NCI-H2196 (cell line): ENCODE measurements around the gene KLRF2.
"Not testable (repeated sequence)": the region's sequence is repeated elsewhere in the genome, so short reads cannot be mapped to it uniquely, and the experiment has no call there.

Experiments used
- DNase-seq: peaks from one replicate; lab custom pipeline; 2025; ENCODE audit not compliant: unreplicated experiment; lab: John Stamatoyannopoulos, UW

KLRF2 gene, protein sequence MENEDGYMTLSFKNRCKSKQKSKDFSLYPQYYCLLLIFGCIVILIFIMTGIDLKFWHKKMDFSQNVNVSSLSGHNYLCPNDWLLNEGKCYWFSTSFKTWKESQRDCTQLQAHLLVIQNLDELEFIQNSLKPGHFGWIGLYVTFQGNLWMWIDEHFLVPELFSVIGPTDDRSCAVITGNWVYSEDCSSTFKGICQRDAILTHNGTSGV

DNA sequence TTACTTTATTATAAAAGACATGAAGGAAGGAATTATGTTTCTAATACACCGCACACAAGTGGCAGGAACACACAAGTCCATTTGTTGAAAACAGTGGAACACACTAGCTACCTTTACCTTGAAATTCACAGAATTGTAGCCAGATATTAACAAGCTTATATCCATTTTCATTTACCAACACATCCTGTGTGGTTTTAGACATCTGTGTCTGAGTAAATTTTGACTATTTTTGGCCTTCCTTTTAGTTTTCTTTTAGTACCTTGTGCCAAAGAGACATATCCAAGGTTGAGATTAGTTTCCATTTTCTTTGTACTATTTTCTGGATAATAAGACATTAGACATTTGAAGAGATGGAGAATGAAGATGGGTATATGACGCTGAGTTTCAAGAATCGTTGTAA is at the start of gene KLRF2:
Gene KLRF2, plus strand, starts transcription at position 244 of the 400 bp plus-strand sequence. Its CDS starts 107 bp downstream, at position 351.
- DNase-seq, result no peak

DNA sequence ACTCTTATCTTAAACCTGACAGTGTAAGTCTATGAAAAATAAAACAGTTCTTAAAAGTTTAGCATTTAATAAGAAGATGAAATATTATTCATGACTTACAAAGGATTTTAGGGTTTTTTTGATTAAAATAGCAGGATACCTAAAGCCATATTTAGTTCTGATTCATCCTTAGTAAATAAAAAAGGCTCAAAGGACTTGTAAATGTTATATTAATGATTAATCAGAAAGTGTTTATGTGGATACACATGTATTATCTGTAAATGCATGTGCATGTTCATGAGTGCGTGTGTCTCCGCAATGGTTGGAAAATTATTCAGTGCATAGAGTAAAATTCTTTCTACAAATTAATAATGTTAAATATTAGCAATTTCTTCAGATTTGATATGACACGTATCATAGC is 49.6 kb upstream of the KLRF2 start:
- no peak for DNase-seq

DNA sequence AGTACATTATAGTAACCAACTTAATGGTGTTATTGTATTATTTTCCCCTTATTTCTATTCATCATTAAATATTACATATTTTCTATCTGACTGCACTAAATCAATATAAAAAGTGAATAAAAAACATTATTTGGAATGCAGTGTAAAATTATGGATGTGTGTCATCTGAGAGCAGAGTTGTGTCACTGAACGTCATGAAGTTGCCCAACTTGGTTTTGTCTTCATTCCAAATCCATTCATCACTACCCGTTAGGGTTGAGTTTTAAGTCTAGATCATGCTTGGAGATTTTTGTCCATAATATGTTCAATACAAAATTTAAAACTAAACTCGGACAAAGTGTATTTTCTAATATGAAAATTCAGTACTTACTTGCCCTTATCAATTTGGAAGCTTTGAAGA is 37.9 kb upstream of the KLRF2 start:
- no peak for DNase-seq

DNA sequence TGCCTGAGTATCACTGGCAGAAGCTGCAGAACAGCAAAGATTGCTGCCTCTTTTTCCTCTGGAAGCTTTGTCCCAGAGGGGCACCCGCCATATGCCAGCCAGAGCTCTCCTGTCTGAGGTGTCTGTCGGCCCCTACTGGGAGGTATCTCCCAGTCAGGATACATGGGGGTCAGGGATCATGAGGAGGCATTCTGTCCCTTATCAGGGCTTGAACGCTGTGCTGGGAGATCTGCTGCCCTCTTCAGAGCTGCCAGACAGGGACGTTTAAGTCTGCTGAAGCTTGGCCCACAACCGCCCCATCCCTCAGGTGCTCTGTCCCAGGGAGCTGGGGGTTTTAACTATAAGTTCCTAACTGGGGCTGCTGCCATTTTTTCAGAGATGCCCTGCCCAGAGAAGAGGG is 32.4 kb upstream of the KLRF2 start:
- no peak for DNase-seq

DNA sequence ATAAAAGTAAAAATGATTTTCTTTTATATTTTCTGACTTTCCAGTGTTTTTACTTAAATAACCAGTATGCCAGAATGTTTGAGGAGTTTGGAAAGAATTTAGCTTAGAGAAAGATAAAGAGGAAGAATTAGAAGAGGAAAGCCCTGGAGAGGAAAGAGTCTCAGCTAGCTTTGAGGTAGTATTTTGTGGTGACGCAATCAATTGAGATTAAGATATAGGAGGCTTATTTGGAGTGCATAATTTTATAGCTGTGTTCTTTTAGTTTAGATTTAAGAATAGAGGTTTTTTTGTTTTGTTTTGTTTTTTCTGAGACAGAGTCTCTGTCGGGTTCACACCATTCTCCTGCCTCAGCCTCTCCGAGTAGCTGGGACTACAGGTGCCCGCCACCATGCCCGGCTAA is 30.2 kb upstream of the KLRF2 start:
- DNase-seq, result no peak

DNA sequence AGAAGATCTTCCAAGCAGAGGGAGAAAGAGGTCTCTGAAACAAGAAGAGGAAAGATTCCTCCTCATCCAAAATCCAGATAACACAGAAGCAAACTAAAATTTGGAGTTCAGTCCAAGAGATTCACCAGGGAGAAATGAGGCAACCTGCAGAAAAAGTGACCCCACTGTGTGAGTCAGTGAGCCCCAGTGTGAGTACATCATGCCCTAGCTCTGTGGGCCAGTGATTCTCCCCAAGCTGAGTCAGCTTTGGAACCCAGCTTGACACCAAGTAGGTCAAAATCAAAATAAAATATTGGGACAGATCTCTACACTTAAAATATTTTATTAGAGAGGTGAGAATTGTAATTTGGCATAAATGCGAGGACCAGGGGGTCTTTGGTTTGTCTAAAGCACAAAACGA is 29.4 kb upstream of the KLRF2 start:
- no peak for DNase-seq

DNA sequence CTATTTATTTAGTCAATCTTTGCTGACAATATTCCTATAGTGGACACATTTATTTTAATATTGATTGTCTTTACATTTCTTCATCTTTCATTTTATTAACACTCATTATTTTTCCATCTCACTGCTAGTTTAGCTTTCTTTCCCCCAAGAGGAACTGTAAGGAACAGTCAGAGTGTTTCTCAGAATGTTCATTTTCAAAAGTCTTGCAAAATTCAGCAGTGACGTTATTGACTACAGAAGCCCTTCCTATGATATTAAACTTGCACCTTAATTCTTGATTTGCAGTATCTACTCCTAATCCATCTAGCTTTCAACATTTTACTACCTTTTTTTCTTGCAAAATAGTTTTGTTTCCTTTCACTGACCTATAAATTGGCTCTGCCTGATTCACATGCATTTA is 25.1 kb upstream of the KLRF2 start:
- no peak for DNase-seq

DNA sequence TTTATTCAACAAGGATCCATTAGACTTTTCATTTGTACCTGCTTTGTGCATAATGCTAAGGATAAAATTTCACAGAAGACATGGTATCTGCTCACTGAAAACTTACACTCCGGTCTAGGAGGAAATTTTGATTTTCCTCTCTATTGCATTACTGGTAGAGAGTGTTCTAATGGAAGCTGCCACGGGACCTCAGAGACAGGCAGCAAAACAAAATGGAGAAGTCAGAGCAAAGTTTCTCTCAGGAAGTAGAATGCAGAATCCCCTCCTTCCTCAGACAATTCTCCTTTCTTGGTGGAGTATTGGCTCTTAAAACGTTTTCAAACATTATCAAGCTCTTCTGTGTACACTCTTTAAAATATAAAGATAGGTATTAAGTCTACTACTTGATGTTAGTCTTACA is 24.4 kb upstream of the KLRF2 start:
- DNase-seq, result no peak

DNA sequence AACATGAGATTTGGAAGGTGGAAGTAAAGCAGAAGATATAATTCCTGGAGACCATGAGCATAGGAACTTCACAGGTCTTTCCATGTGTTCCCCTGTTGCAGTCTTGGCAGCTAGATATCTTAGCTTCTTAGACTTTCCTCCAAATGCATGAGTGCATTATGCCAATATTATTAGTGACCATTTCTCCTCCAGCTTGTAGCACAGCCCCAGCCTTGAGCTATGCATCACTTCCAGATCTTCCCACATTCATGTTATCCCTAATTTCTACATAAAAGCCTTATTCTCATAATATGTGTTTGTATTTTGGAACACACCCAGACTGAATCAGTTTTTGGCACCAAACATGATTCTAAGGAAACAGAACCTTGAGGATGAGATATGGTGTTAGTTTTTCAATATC is 23.2 kb upstream of the KLRF2 start:
- DNase-seq, result no peak

DNA sequence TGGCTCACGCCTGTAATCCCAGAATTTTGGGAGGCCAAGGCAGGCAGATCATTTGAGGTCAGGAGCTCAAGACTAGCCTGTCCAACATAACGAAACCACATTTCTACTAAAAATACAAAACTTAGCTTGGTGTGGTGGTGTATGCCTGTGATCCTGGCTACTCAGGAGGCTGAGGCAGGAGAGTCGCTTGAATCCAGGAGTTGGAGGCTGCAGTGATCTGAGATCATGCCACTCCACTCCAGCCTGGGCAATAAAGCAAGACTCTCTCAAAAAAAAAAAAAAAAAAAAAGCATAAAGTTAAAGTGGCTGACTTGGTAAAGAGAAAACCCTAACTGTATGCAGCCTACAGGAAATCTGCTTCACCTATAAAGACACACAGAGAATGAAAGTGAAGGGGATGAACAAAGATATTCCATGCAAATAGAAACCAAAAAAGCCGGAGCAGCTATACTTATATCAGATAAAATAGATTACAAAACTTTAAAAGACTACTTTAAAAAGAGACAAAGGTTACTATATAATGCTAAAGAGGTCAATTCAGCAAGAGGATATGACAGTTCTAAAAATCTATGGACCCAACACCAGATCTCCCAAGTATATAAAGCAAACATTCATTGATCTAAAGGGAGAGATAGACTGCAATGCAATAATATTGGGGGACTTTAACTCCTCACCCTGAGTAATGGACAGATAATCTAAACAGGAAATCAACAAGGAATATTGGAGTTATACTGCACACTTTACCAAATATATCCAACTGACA is 16.2 kb upstream of the KLRF2 start:
- DNase-seq, result no peak

DNA sequence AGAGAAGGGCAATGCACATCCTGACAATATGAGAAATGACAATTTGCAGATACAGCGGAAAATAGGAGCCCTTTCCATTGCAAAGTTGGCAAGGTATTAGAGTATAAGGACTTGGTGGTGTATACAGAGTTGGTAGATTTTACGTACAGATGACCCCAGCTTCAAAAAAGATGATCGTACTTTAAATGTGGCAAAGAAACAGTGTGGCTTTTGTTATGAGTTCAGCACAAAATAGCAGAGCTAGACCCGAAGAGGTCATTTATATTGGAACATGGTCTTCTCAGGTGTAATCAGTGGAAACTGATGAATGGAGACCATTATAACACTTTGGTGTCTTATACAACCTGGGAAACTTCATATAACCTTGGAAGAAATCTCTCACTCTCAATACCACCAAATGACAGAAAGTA is 14.4 kb upstream of the KLRF2 start:
- DNase-seq, result no peak

DNA sequence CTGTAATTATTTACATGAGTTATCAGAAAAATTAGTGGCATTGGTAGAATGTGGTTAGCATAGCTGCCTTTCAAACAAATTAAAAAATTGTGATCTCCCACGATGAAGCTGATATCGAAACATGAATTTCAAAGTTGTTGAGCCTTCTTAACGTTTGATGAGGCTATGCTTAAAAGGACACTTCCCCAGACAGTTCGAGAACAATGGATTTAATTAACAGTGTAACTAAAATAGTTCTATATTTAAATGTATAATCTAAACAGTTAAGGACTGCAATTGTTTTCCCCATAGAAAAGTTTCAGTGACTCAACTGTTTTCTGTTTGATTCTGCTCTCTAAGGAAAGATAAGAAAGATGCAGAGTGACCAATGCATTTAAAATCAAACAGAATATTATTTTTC is 13.8 kb upstream of the KLRF2 start:
- DNase-seq, result no peak

DNA sequence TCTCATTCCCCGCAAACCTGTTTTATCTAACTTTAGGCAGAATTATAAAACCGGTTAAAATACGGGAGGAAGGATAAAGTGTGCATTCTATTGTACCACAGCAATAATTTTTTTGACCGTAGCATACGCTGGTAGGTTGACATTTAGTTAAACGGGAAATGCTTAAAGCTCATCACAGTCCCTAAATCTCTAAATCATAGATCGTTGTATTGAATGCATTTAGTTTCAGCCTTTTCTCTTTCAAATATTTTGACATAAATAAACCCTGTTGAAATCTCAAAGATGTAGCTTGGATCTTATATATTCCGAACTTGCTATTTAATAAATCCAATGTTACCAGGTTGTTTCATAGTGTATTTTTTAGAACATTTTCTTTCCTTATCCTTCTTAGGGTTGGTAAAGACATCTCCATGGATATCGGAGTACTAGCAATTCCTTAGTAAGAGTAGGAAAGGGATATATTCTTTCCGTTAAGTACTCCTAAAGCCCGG is 12.9 kb upstream of the KLRF2 start:
- no peak for DNase-seq

DNA sequence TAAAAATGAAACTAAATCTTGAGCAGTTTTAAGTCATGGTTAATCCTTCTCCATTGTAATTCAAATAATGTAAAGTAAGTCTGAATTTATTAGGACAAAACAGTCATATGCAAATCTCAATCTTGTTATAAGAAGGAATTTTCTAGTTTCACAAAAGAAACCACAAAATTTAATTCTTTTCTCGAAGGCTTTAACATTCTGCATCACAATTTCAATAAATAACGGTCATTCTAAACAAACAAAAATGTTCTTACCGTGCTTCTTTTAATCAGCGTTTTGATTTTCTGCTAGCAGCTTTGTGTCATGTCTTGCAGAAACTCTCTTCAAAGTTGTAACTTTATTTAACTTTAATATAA is 12.4 kb upstream of the KLRF2 start:
- DNase-seq, result no peak

DNA sequence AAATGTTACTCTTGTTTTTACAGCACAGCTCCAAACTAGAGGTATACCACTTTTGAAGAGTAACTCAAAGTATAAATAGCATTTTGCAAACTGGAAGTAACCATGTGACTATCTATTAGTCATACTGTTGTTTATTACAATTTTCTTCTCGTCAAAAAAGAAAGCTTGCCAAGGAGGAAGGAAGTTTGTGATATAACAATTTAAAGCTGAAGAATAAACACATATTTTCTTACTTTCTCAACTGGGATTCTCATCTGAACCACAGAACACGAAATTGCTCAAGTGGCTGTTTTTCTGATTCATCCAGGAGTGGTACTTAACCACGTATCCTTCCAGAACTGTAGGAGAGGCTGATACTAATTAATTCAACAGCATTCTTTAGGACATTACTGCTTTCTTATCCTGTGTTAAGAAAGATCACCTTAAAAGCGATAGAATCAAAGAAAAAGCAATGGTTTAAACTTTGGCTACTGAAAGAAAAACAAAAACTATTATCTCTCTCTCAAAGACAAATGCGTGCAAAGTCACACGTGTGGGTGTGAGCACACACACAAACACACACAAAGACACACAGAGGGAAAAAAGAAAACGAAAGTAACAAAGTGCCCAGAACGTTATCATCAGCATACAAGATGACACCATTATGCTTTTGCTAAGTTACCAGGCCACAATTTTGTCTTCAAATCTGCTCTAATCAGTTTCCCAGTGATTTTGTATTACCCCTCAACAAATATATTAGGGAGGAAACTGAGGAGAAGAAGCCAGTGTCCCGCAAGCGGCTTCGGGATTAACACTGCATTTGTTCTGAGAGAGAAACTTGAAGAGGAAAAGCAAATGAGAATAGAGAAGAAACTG is 11.8 kb upstream of the KLRF2 start, which contains the start of gene CLEC2B:
Gene CLEC2B, minus strand, starts transcription at position 48 of the 855 bp plus-strand sequence.
- no peak for DNase-seq

DNA sequence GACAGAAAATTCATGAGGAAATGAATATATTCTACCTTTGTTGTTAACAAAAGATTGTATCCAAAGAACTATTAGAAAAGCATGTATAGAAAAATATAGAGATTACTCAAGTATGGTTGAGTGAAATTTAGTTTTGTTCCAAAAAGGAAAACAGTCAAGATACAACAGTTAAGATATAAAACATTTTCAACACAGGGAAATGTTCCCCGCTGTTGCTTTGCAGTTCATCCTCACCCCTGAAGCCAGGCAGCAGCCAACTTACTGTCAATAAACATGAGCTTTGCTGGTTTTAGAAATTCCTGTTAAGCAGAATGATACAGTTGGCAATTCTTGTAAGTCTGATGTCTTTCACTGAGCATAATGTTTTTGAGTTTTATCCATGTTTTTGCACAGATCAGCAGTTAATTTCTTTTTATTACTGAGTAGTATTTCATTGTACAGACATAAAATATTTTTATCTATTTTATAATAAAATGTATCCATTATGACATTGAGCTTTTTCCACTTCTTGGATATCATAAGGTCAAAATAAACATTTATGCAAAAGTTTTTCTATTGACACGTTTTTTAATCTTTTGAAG is 10.9 kb upstream of the KLRF2 start:
- no peak for DNase-seq

DNA sequence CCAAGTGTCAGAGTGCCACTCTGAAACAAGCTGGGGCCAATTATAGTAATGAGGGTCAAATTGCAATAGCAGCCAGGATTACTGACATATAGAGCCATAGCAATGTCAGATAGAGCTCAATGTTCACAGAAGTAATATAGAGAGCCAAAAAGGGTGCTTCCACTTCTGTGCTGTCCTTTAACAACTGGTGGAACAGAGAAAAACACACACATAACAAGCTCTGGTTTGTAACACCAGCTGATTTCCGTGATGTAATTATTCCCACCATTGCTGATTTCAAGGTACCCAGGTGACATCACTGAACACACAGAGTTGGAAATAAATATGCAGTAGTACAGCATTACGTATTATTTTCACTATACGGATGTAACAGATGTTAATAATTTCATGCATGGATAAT is 9.1 kb upstream of the KLRF2 start:
- no peak for DNase-seq

DNA sequence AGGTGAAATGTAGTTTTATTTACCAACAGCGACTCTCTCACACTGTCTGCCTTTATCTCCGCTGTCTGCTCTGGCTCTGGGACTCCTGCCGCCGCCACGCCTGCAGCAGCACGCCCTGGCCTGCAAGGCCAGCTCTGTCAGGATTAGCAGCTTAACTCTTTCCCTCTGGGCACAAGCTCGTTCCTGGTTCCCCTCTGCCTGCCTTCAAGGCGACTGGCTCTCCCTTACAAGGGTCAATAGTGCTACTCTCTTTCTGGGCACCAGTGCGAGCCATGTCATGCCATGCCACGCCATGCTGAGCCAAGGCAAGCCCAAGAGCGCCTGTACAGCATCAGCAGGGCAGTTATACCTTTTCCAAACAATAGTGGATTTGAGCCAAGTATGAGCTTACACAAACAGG is 8.5 kb upstream of the KLRF2 start:
- no peak for DNase-seq

DNA sequence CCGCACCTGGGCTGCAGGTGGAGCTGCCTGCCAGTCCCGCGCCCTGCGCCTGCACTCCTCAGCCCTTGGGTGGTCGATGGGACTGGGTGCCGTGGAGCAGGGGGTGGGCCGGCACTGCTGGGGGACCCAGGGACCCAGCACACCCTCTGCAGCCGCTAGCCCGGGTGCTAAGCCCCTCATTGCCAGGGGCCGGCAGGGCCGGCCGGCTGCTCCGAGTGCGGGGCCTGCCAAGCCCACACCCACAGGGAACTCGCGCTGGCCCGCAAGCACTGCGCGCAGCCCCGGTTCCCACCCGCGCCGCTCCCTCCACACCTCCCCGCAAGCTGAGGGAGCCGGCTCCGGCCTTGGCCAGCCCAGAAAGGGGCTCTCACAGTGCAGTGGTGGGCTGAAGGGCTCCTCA is 5.2 kb upstream of the KLRF2 start:
- not testable (repeated sequence) for DNase-seq

DNA sequence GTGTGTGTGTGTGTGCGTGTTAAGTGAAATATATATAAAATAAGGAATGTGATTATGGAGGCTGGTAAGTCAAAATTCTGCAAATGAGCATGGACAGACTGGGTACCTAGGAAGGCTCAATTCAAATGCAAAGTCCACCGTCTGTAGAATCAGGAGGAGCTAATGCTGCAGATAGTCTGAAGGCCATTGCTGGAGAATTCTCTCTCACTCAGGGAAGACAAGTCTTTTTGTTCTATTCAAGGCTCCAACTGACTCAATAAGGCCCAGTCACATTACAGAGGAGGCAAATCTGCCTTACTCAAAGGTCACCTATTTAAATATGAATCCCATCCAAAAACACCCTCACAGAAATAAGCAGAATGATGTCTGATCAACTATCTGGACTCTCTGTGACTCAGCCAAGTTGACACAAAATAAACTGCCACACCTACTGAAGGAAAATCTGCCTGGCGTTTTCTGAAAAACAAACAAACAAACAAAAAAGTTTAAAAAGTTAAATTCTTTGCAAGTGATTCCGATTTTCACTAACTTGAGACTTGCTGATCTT is 684 bp upstream of the KLRF2 start:
- DNase-seq, result no peak

DNA sequence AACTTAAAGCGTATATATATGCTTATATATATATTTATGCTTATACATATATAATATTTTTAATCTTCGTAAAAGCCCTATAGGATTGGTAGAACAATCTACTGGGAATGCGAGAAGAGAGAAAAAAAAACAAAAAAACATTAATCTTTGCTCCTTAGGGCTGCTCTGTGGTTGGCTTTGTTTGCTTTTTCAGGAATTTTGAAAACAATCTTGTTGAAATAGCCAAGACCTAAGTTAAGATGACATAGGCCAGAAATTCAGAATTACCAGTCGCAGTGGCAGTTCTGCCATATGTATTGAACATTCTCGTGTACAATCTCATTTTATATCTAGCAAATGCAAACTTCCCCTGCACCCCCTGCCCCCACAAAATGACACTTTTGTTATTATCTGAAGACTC is 699 bp downstream of the KLRF2 start:
- no peak for DNase-seq
